ENCODE data around the gene USHBP1. TPM values are rescaled to one million over a fixed set of nuclear protein-coding genes. Genes with fewer than 3 reads are reported as not detected.
A peak's percentile ranks its signal among the peaks of the same experiment; 100 is the strongest.

USHBP1 gene
- total and polyA plus RNA-seq, 9 donors, result 1.1 to 8.9 (median 2.0) TPM

GRCh38 chr19:17220207-17220758 lies 44.3 kb downstream of the USHBP1 start:
- H3K4me1 ChIP-seq (ENCODE audit: insufficient read depth), result peaks cover 9% of the 10 kb centered on the region
- no peak overlapping the region for H3K27ac ChIP-seq
- intact Hi-C loops (cut with DNase I), result no loop called here
- TF ChIP-seq EP300 (IDR thresholded peaks at IDR 0.05) (no peak), CTCF (IDR thresholded peaks at IDR 0.05) (no peak), POLR2A (IDR thresholded peaks at IDR 0.05) (no peak)
- DNase-seq, result peak; percentile 32 to 69 (median 59)
- H3K27me3 ChIP-seq, result no peaks in the 10 kb centered on the region
- H3K9me3 ChIP-seq, result no peaks in the 10 kb centered on the region
- no peaks in the 10 kb centered on the region for H3K36me3 ChIP-seq
- H3K4me3 ChIP-seq, result no peak overlapping the region
- WGBS, 3 donors, result 8 to 18% (median 10%) methylated on average over 14 of the region's 14 CpGs

GRCh38 chr19:17219286-17219685 lies 45.3 kb downstream of the USHBP1 start:
- DNase-seq, result no peak
- Histone ChIP-seq H3K4me1 (ENCODE audit: insufficient read depth) (peaks cover 11% of the 10 kb centered on the region), H3K27ac (no peak overlapping the region), H3K27me3 (no peaks in the 10 kb centered on the region), H3K36me3 (no peaks in the 10 kb centered on the region), H3K4me3 (no peak overlapping the region), H3K9me3 (no peaks in the 10 kb centered on the region)
- no peak for TF ChIP-seq EP300 (IDR thresholded peaks at IDR 0.05)
- TF ChIP-seq POLR2A (IDR thresholded peaks at IDR 0.05), result no peak
- TF ChIP-seq CTCF (IDR thresholded peaks at IDR 0.05), result no peak
- WGBS, 3 donors, result 96 to 97% (median 96%) methylated on average over 8 of the region's 8 CpGs
- intact Hi-C loops (cut with DNase I), result no loop called here

- Histone ChIP-seq H3K4me3 (peak overlapping the region; percentile 66), H3K36me3 (no peaks in the 10 kb centered on the region)
- intact Hi-C loops (cut with DNase I), result no loop called here
Observed at GRCh38 chr19:17216058-17216670, 48.4 kb downstream of the USHBP1 start.

More at GRCh38 chr19:17216058-17216670, 48.4 kb downstream of the USHBP1 start:
- H3K27ac ChIP-seq, result no peak overlapping the region
- H3K4me1 ChIP-seq (ENCODE audit: insufficient read depth), result peaks cover 11% of the 10 kb centered on the region
- no peak for TF ChIP-seq EP300 (IDR thresholded peaks at IDR 0.05)
- no peak for TF ChIP-seq POLR2A (IDR thresholded peaks at IDR 0.05)
- no peak for TF ChIP-seq CTCF (IDR thresholded peaks at IDR 0.05)
- no peaks in the 10 kb centered on the region for H3K27me3 ChIP-seq
- peak in 4 of 5 donors; percentile 46 to 68 (median 65) for DNase-seq
- no peaks in the 10 kb centered on the region for H3K9me3 ChIP-seq
- WGBS, 3 donors, result 71 to 83% (median 76%) methylated on average over 12 to 13 of the region's 13 CpGs
